Measurements from ENCODE around the gene SPACDR. TPM values are rescaled to one million over a fixed set of nuclear protein-coding genes. Genes with fewer than 3 reads are reported as not detected.

SPACDR gene
- total RNA-seq, 1 donor from 2014 or later: not detected

Other genes with a start within 250 kb of the SPACDR start
- 1.7 TPM for gene PVRIG, start 244.3 kb downstream of the SPACDR start, total RNA-seq
- not detected for gene SPDYE3, start 156.6 kb downstream of the SPACDR start, total RNA-seq
- 56.0 TPM for gene PILRB, start 106.1 kb downstream of the SPACDR start, total RNA-seq
- gene PILRA, start 90.8 kb downstream of the SPACDR start, total RNA-seq: 8.3 TPM
- gene ZCWPW1, start 35.6 kb downstream of the SPACDR start, total RNA-seq: 5.9 TPM
- gene MEPCE, start 34.4 kb downstream of the SPACDR start, total RNA-seq: 38.3 TPM
- 24.6 TPM for gene PPP1R35, start 27.8 kb downstream of the SPACDR start, total RNA-seq
- gene TSC22D4, start 15.0 kb upstream of the SPACDR start, total RNA-seq: 34.6 TPM
- gene NYAP1, start 19.7 kb upstream of the SPACDR start, total RNA-seq: 3.9 TPM
- gene AGFG2, start 74.9 kb upstream of the SPACDR start, total RNA-seq: 37.6 TPM
- gene SAP25, start 109.6 kb upstream of the SPACDR start, total RNA-seq: 2.9 TPM
- 72.2 TPM for gene LRCH4, start 121.9 kb upstream of the SPACDR start, total RNA-seq
- gene FBXO24, start 122.1 kb upstream of the SPACDR start, total RNA-seq: 0.98 TPM
- gene PCOLCE, start 138.1 kb upstream of the SPACDR start, total RNA-seq: 85.4 TPM
- 11.8 TPM for gene MOSPD3, start 148.3 kb upstream of the SPACDR start, total RNA-seq
- 0.25 TPM for gene TFR2, start 177.3 kb upstream of the SPACDR start, total RNA-seq
- 0.49 TPM for gene ACTL6B, start 192.2 kb upstream of the SPACDR start, total RNA-seq
- gene GNB2, start 209.5 kb upstream of the SPACDR start, total RNA-seq: 283 TPM
- 20.6 TPM for gene GIGYF1, start 230.0 kb upstream of the SPACDR start, total RNA-seq
- 44.0 TPM for gene POP7, start 241.9 kb upstream of the SPACDR start, total RNA-seq

All from vagina (tissue), 1 donor.